Right atrium auricular region (tissue), 2 donors: ENCODE measurements around the gene DTD2. TPM values are rescaled to one million over a fixed set of nuclear protein-coding genes. Genes with fewer than 3 reads are reported as not detected.

Experiments used
- DNase-seq: peaks from one replicate; pipeline ENCODE4 v3.0.0-alpha.2; 2019; ENCODE audit warnings: low spot score
- H3K27ac ChIP-seq, 2 donors: fragments of 200-600 bp; sonication (generic); 1 replicate in 1 of 2; 2 replicates in 1 of 2; pipeline ENCODE4 v1.5.1; 2016 to 2019
- H3K27me3 ChIP-seq, 2 donors: fragments of 200-600 bp; sonication (generic); one replicate each; pipeline versions ENCODE4 v1.5.1 to v1.6.0; 2017 to 2019
- H3K36me3 ChIP-seq: fragments of 200-600 bp; sonication (generic); one replicate; pipeline ENCODE4 v1.5.1; 2016
- H3K4me1 ChIP-seq, 2 donors: fragments of 200-600 bp; sonication (generic); one replicate each; pipeline versions ENCODE4 v1.5.1 to v1.6.0; 2017 to 2019
- H3K4me3 ChIP-seq, 2 donors: fragments of 200-600 bp; sonication (generic); 1 replicate in 1 of 2; 2 replicates in 1 of 2; pipeline ENCODE4 v1.5.1; 2017 to 2019; ENCODE audit warnings: mild to moderate bottlenecking in 1 of 2, moderate library complexity in 1 of 2
- H3K9me3 ChIP-seq, 2 donors: fragments of 200-600 bp; sonication (generic); one replicate each; pipeline ENCODE4 v1.5.1; 2019
- CTCF ChIP-seq, 2 donors: fragments of 200-600 bp; sonication (generic); IDR thresholded peaks; one replicate each; pipeline ENCODE4 v1.5.1; 2019; ENCODE audit warnings: antibody characterized with exemption in 2 of 2
- total RNA-seq, 2 donors: library from RNA; depleted of rRNA; stranded (reverse); fragments of >200 nt; gene quantifications; one replicate each; pipeline ENCODE4 v1.1.0, GENCODE V29; 2016

DTD2 gene
- total RNA-seq, 2 donors from 2014 or later = 10.5 to 18.3 TPM

- Histone ChIP-seq H3K9me3 (no peaks in the 10 kb centered on the region), H3K27ac (no peak overlapping the region), H3K4me3 (no peak overlapping the region), H3K4me1 (peaks cover 0 to 15% of the 10 kb centered on the region in 2 donors), H3K27me3 (no peaks in the 10 kb centered on the region), H3K36me3 (peaks cover 29% of the 10 kb centered on the region)
- TF ChIP-seq CTCF (IDR thresholded peaks at IDR 0.05) = no peak
- no peak for DNase-seq
Observed at GRCh38 chr14:31402764-31403439, 54.4 kb downstream of the DTD2 start.

DNA sequence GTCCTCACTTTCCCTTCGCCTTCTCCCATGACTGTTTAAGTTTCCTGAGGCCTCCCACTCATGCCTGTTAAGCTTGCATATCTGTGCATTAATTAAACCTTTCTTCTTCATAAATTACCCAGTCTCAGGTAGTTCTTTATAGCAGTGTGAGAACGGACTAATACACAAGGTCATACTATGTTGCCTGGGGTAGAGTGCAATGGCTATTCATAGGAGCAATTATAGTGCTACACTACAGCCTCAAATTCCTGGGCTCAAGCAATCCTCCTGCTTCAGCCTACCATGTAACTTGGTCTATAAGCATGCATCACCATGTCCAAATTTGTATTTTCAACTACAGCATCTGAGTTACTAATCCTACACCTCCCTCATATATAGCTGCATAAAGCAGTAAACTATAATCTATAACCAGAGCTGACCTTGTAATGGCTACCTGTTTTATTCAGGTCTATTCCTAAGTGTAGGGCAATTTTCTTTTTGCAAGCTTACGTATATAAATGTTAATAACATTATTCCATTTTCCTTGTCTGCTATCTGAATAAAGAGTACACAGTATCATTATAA is 55.9 kb downstream of the DTD2 start:
- H3K4me1 ChIP-seq = peaks cover 0 to 15% of the 10 kb centered on the region in 2 donors
- H3K9me3 ChIP-seq = no peaks in the 10 kb centered on the region
- H3K36me3 ChIP-seq = peaks cover 37% of the 10 kb centered on the region
- H3K4me3 ChIP-seq = no peak overlapping the region
- TF ChIP-seq CTCF (IDR thresholded peaks at IDR 0.05) = no peak
- no peak for DNase-seq
- H3K27ac ChIP-seq = no peak overlapping the region
- H3K27me3 ChIP-seq = no peaks in the 10 kb centered on the region

- H3K4me1 ChIP-seq = peaks cover 0 to 2% of the 10 kb centered on the region in 2 donors
- no peak overlapping the region for H3K4me3 ChIP-seq
- H3K27me3 ChIP-seq = no peaks in the 10 kb centered on the region
- H3K36me3 ChIP-seq = peaks cover 42% of the 10 kb centered on the region
- no peak for TF ChIP-seq CTCF (IDR thresholded peaks at IDR 0.05)
- H3K27ac ChIP-seq = no peak overlapping the region
- no peak for DNase-seq
- H3K9me3 ChIP-seq = no peaks in the 10 kb centered on the region
Observed at GRCh38 chr14:31400031-31400638, 57.2 kb downstream of the DTD2 start.

Other genes with a start within 250 kb of the DTD2 start
- 100 to 1,000 TPM; 130 to 145 TPM for gene HECTD1, start 249.7 kb downstream of the DTD2 start, total RNA-seq
- gene HEATR5A, start 37.0 kb downstream of the DTD2 start, total RNA-seq = 10 to 100 TPM; 29.0 to 29.3 TPM
- gene GPR33, start 30.5 kb upstream of the DTD2 start, total RNA-seq = not detected
- gene NUBPL, start 103.9 kb upstream of the DTD2 start, total RNA-seq = 10 to 100 TPM; 10.7 to 17.8 TPM